Erythroblast (primary cell): ENCODE results near the gene ARHGEF38.

Experiments
- GATA1 ChIP-seq: IDR thresholded peaks from 2 replicates; pipeline ENCODE4 v1.6.1; 2011; ENCODE audit warnings: low read depth, mild to moderate bottlenecking, control low read depth, low read length, moderate library complexity
- POLR2A ChIP-seq: IDR thresholded peaks from 2 replicates; pipeline ENCODE4 v1.6.1; 2011; ENCODE audit warnings: mild to moderate bottlenecking, low read length

GRCh38 chr4:105586638-105587328 lies 34.4 kb downstream of the ARHGEF38 start:
- no peak for TF ChIP-seq POLR2A
- TF ChIP-seq GATA1: no peak
